Endothelial cell (in vitro differentiated cells): ENCODE data around the gene DOCK4. TPM values are rescaled to one million over a fixed set of nuclear protein-coding genes. Genes with fewer than 3 reads are reported as not detected.

Experiments
- DNase-seq: peaks from one replicate; pipeline ENCODE4 v3.0.0; 2021; ENCODE audit warnings: low spot score
- H3K27ac Mint-ChIP-seq: one replicate; pipeline ENCODE4 v1.8.0; 2021; ENCODE audit warnings: mixed read lengths, inconsistent platforms; ENCODE audit not compliant: unreplicated experiment
- H3K27me3 Mint-ChIP-seq: one replicate; pipeline ENCODE4 v1.8.0; 2021; ENCODE audit warnings: mild to moderate bottlenecking, moderate library complexity, mixed read lengths, inconsistent platforms; ENCODE audit not compliant: unreplicated experiment
- H3K36me3 Mint-ChIP-seq: one replicate; pipeline ENCODE4 v1.8.0; 2021; ENCODE audit warnings: mild to moderate bottlenecking, low read depth, mixed read lengths, inconsistent platforms; ENCODE audit not compliant: unreplicated experiment
- H3K4me1 Mint-ChIP-seq: one replicate; pipeline ENCODE4 v1.8.0; 2021; ENCODE audit warnings: mild to moderate bottlenecking, mixed read lengths, inconsistent platforms; ENCODE audit not compliant: unreplicated experiment
- H3K4me3 Mint-ChIP-seq: one replicate; pipeline ENCODE4 v1.8.0; 2021; ENCODE audit warnings: mild to moderate bottlenecking, mixed read lengths, inconsistent platforms; ENCODE audit not compliant: unreplicated experiment
- H3K9me3 Mint-ChIP-seq: one replicate; pipeline ENCODE4 v1.8.0; 2021; ENCODE audit warnings: mixed read lengths, inconsistent platforms; ENCODE audit not compliant: unreplicated experiment
- total RNA-seq: library from RNA; stranded (reverse); fragmentation: NEBNext Ultra II Directional; extraction: Animal tissue kit (Norgen Biotek cat#: 25700); gene quantifications from one replicate; pipeline ENCODE4 v1.2.1, GENCODE V29; 2021; ENCODE audit not compliant: unreplicated experiment
- TF ChIP-seq, protein P1 (sequence below): fragments of 200-600 bp; sonication (generic); IDR thresholded peaks from one replicate; pipeline ENCODE4 v1.5.0; 2021; ENCODE audit warnings: antibody characterized with exemption; ENCODE audit not compliant: unreplicated experiment

The DOCK4 gene
- total RNA-seq, 1 donor from 2014 or later, result 99.2 TPM

- Mint-ChIP-seq H3K4me3 (no peak overlapping the region), H3K4me1 (peaks cover 65% of the 10 kb centered on the region), H3K9me3 (no peaks in the 10 kb centered on the region), H3K36me3 (peaks cover 12% of the 10 kb centered on the region), H3K27ac (no peak overlapping the region), H3K27me3 (peaks cover 6% of the 10 kb centered on the region)
- TF ChIP-seq, protein P1, sequence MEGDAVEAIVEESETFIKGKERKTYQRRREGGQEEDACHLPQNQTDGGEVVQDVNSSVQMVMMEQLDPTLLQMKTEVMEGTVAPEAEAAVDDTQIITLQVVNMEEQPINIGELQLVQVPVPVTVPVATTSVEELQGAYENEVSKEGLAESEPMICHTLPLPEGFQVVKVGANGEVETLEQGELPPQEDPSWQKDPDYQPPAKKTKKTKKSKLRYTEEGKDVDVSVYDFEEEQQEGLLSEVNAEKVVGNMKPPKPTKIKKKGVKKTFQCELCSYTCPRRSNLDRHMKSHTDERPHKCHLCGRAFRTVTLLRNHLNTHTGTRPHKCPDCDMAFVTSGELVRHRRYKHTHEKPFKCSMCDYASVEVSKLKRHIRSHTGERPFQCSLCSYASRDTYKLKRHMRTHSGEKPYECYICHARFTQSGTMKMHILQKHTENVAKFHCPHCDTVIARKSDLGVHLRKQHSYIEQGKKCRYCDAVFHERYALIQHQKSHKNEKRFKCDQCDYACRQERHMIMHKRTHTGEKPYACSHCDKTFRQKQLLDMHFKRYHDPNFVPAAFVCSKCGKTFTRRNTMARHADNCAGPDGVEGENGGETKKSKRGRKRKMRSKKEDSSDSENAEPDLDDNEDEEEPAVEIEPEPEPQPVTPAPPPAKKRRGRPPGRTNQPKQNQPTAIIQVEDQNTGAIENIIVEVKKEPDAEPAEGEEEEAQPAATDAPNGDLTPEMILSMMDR, result no peak
- no peak for DNase-seq
These were observed 4.4 kb downstream of the DOCK4 start for GRCh38 chr7:112201839-112202238.

DNA sequence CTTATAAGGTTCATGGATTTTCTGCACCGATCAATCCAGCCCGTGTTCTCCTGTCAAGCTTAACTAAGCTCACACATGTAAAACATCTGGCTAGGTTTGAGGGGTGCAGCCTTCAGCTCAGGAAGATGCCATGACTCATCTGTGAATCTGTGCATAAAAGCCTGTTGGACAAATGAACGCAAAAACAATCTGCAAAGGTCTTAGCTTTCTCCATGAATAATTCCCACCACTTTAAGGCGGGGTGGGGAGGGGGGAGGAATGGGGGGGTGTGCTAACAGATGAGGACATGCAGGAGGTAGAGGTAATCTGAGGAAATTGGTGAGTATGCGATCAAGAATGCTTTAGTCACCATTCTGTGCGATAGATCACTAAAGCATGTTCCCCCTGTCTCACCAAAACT lies 4.8 kb downstream of the DOCK4 start:
- no peak overlapping the region for H3K4me3 Mint-ChIP-seq
- no peaks in the 10 kb centered on the region for H3K9me3 Mint-ChIP-seq
- peaks cover 12% of the 10 kb centered on the region for H3K36me3 Mint-ChIP-seq
- H3K4me1 Mint-ChIP-seq, result peaks cover 63% of the 10 kb centered on the region
- TF ChIP-seq, protein P1, result no peak
- no peak overlapping the region for H3K27ac Mint-ChIP-seq
- H3K27me3 Mint-ChIP-seq, result peaks cover 6% of the 10 kb centered on the region
- no peak for DNase-seq

GRCh38 chr7:112199672-112200071 lies 6.5 kb downstream of the DOCK4 start:
- H3K27ac Mint-ChIP-seq, result no peak overlapping the region

DNA sequence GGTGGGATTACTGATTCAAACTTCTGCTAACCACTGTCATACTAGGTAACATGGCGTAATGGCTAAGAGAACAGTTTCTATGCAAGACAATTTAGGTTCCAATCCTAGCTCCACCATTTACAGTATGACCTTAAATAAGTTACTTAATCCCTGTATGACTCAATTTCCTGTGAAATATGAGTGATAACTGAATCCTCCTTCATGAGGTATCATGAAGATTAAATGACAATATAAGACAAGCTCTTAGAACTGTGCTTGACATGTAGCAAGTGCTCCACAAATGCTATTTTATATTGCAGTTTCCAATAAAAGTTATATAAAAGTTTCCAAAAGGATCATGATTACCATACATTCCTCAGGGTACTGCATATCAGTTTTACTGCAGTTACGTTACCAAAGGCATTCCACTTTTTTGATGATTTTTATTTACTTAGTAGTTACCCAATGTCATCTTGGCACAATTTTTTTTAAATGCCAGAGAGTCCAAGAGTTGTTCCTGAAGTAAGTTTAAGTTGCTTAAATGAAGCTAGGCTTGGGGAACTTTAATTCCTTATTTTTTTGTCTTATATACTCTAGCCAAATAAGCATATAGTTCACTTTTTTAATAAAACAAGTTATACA lies 7.1 kb downstream of the DOCK4 start:
- TF ChIP-seq, protein P1, result no peak
- no peak overlapping the region for H3K4me3 Mint-ChIP-seq
- no peak overlapping the region for H3K27ac Mint-ChIP-seq
- peaks cover 2% of the 10 kb centered on the region for H3K27me3 Mint-ChIP-seq
- no peaks in the 10 kb centered on the region for H3K9me3 Mint-ChIP-seq
- peaks cover 8% of the 10 kb centered on the region for H3K36me3 Mint-ChIP-seq
- peaks cover 59% of the 10 kb centered on the region for H3K4me1 Mint-ChIP-seq
- DNase-seq, result no peak

More at GRCh38 chr7:112199672-112200071, 6.5 kb downstream of the DOCK4 start:
- H3K4me3 Mint-ChIP-seq, result no peak overlapping the region
- H3K36me3 Mint-ChIP-seq, result peaks cover 7% of the 10 kb centered on the region
- H3K27me3 Mint-ChIP-seq, result peaks cover 6% of the 10 kb centered on the region
- TF ChIP-seq, protein P1, result no peak
- DNase-seq, result no peak
- H3K4me1 Mint-ChIP-seq, result peaks cover 60% of the 10 kb centered on the region
- H3K9me3 Mint-ChIP-seq, result no peaks in the 10 kb centered on the region

DNA sequence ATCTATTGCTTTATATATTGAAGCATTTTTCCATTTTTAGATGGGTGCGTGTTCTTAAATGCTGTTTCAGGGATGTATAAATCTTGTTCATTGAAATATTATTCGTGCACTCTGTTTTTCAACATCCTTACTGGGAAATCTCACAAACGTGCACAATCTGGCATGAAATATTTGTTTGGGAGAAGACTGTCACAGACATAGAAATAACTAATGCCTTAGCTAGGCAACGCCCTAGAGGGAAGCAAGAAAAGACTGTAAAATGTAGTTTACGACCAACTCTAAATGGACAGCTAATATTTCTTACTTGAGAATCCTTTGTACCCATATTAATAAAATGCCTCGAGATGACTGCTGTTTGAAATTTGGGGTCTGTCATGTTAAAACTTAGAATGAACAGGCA lies 8.9 kb downstream of the DOCK4 start:
- Mint-ChIP-seq H3K4me1 (peaks cover 60% of the 10 kb centered on the region), H3K27ac (no peak overlapping the region), H3K9me3 (no peaks in the 10 kb centered on the region), H3K27me3 (peaks cover 3% of the 10 kb centered on the region), H3K36me3 (peaks cover 14% of the 10 kb centered on the region), H3K4me3 (no peak overlapping the region)
- TF ChIP-seq, protein P1, result no peak
- DNase-seq, result no peak
